IMR-90 (cell line): Measurements from ENCODE around the gene SHISAL1. TPM values are rescaled to one million over a fixed set of nuclear protein-coding genes. Genes with fewer than 3 reads are reported as not detected.

Experiments used
- ATAC-seq: fragments of 200-7000 bp; cut with Tn5 transposase; 2 replicates; pipeline ENCODE4 v1.9.1; 2020; ENCODE audit warnings: low read depth, mild to moderate bottlenecking, moderate library complexity
- BruUV-seq: library from RNA; stranded (reverse); fragments of 400-500 nt; replicated peaks from 2 replicates; lab custom pipeline; 2021; lab: Mats Ljungman, UMichigan
- CTCF ChIA-PET: fragments of 300-600 bp; formaldehyde crosslinking; extraction: SDS; loops from one replicate; lab custom pipeline; 2021; ENCODE audit warnings: antibody characterized with exemption; lab: Yijun Ruan, JAX
- POLR2A ChIA-PET: fragments of 300-600 bp; sonication (Branson Sonifier 250); formaldehyde crosslinking; loops from one replicate; lab custom pipeline; 2022; ENCODE audit warnings: antibody characterized with exemption; ENCODE audit not compliant: unreplicated experiment; lab: Charles Lee
- DNase-seq: peaks from one replicate; pipeline ENCODE4 v3.0.0; 2013
- H2AFZ ChIP-seq: replicated peaks from 2 replicates; pipeline ENCODE3; 2013; ENCODE audit warnings: low read length, mild to moderate bottlenecking; ENCODE audit not compliant: poor library complexity
- H2AK5ac ChIP-seq: 2 replicates; pipeline ENCODE4 v1.6.1; 2013; ENCODE audit warnings: low read depth, low read length, inconsistent platforms
- H2AK9ac ChIP-seq: replicated peaks from 2 replicates; pipeline ENCODE3; 2013; ENCODE audit warnings: mild to moderate bottlenecking, low read depth, low read length, moderate library complexity; ENCODE audit not compliant: poor library complexity
- H2BK120ac ChIP-seq: 2 replicates; pipeline ENCODE4 v1.6.1; 2013; ENCODE audit warnings: low read depth, low read length, inconsistent platforms
- H2BK15ac ChIP-seq: 3 replicates; pipeline ENCODE4 v1.6.1; 2013; ENCODE audit warnings: low read depth, low read length, inconsistent platforms
- H2BK20ac ChIP-seq: 2 replicates; pipeline ENCODE4 v1.6.1; 2013; ENCODE audit warnings: low read depth, mild to moderate bottlenecking, inconsistent platforms, low read length, moderate library complexity
- H2BK5ac ChIP-seq: 2 replicates; pipeline ENCODE4 v1.6.1; 2013; ENCODE audit warnings: mild to moderate bottlenecking, low read depth, low read length, inconsistent platforms; ENCODE audit not compliant: poor library complexity, severe bottlenecking
- H3K14ac ChIP-seq: replicated peaks from 2 replicates; pipeline ENCODE4 v1.6.1; 2013; ENCODE audit warnings: low read depth, low read length, inconsistent platforms
- H3K18ac ChIP-seq: 2 replicates; pipeline ENCODE4 v1.6.1; 2013; ENCODE audit warnings: low read depth, low read length, control low read depth
- H3K23ac ChIP-seq: 2 replicates; pipeline ENCODE4 v1.6.1; 2013; ENCODE audit warnings: low read depth, low read length, inconsistent platforms
- H3K27ac ChIP-seq: 2 replicates; pipeline ENCODE4 v1.5.1; 2013; ENCODE audit warnings: mild to moderate bottlenecking, control low read depth, low read length; ENCODE audit not compliant: insufficient read depth
- H3K27me3 ChIP-seq: 2 replicates; pipeline ENCODE4 v1.6.1; 2013; ENCODE audit warnings: low read length; ENCODE audit not compliant: control insufficient read depth, insufficient read depth
- H3K36me3 ChIP-seq: 2 replicates; pipeline ENCODE4 v1.6.1; 2013; ENCODE audit warnings: low read length, mixed read lengths; ENCODE audit not compliant: control insufficient read depth, insufficient read depth
- H3K4ac ChIP-seq: 2 replicates; pipeline ENCODE4 v1.6.1; 2013; ENCODE audit warnings: low read depth, low read length, inconsistent platforms
- H3K4me1 ChIP-seq: 2 replicates; pipeline ENCODE4 v1.6.1; 2013; ENCODE audit warnings: low read length, mixed read lengths; ENCODE audit not compliant: control insufficient read depth, insufficient read depth
- H3K4me2 ChIP-seq: 2 replicates; pipeline ENCODE4 v1.6.1; 2013; ENCODE audit warnings: low read depth, mild to moderate bottlenecking, control low read depth, low read length, moderate library complexity
- H3K4me3 ChIP-seq: 2 replicates; pipeline ENCODE4 v1.5.1; 2013; ENCODE audit warnings: low read depth, mild to moderate bottlenecking, control low read depth, low read length, moderate library complexity; ENCODE audit not compliant: insufficient read depth
- H3K56ac ChIP-seq: 2 replicates; pipeline ENCODE4 v1.6.1; 2013; ENCODE audit warnings: low read length, inconsistent platforms; ENCODE audit not compliant: insufficient read depth; ENCODE audit errors: extremely low read depth
- H3K79me1 ChIP-seq, 2 experiments: 2 replicates each; pipeline ENCODE4 v1.6.1; 2013; ENCODE audit warnings: low read length in 2 of 2, inconsistent platforms in 1 of 2, low read depth in 1 of 2
- H3K9ac ChIP-seq: 2 replicates; pipeline ENCODE4 v1.6.1; 2013; ENCODE audit warnings: low read depth, low read length, control low read depth
- H3K9me1 ChIP-seq: 2 replicates; pipeline ENCODE4 v1.6.1; 2013; ENCODE audit warnings: low read length, inconsistent platforms; ENCODE audit not compliant: insufficient read depth
- H3K9me3 ChIP-seq: 2 replicates; pipeline ENCODE4 v1.6.1; 2013; ENCODE audit warnings: low read length; ENCODE audit not compliant: control insufficient read depth, insufficient read depth
- H4K20me1 ChIP-seq: 2 replicates; pipeline ENCODE4 v1.6.1; 2013; ENCODE audit warnings: low read length, inconsistent platforms; ENCODE audit not compliant: insufficient read depth
- H4K5ac ChIP-seq: 2 replicates; pipeline ENCODE4 v1.6.1; 2013; ENCODE audit warnings: mild to moderate bottlenecking, low read depth, low read length, control low read depth
- H4K8ac ChIP-seq, 2 experiments: 2 replicates each; pipeline ENCODE4 v1.6.1; 2013; ENCODE audit warnings: low read depth in 2 of 2, low read length in 2 of 2, control low read depth in 1 of 2, inconsistent platforms in 1 of 2
- H4K91ac ChIP-seq: 2 replicates; pipeline ENCODE4 v1.6.1; 2013; ENCODE audit warnings: low read depth, low read length, inconsistent platforms; ENCODE audit not compliant: insufficient read depth
- CEBPB ChIP-seq: IDR thresholded peaks from 2 replicates; pipeline ENCODE4 v1.6.1; 2012; ENCODE audit warnings: low read depth, low read length, improper control_type of control experiment
- ELK1 ChIP-seq: fragments of 150-350 bp; IDR thresholded peaks from 2 replicates; pipeline ENCODE4 v1.6.1; 2016; ENCODE audit warnings: low read depth, mild to moderate bottlenecking, low read length, moderate library complexity, borderline replicate concordance
- WGBS, 2 experiments: methylation state at CpG; one replicate each; pipeline versions ENCODE4 v1.1.5 to v1.1.7; 2013; ENCODE audit warnings: missing lambda C conversion rate in 2 of 2; ENCODE audit not compliant: insufficient read length in 1 of 2; ENCODE audit errors: extremely low coverage in 2 of 2; 5-methylcytosine and 5-hydroxymethylcytosine counted together
- dilution Hi-C: fragments of 300-500 bp; cut with HindIII; formaldehyde crosslinking; loops from one replicate; pipeline ENCODE4 v1.14.3; 2018; ENCODE audit warnings: low sequenced_read_pairs; ENCODE audit not compliant: unreplicated experiment
- in situ Hi-C: fragments of 300-500 bp; cut with MboI; formaldehyde crosslinking; loops from 3 replicates; pipeline ENCODE4 v1.14.3; 2019; ENCODE audit warnings: low sequenced_read_pairs, inconsistent platforms, mixed read lengths
- intact Hi-C: fragments of 100-400 bp; cut with micrococcal nuclease; formaldehyde crosslinking; loops from 2 replicates; pipeline ENCODE4 v1.10.0; 2022
- polyA plus RNA-seq, 3 experiments: library from polyadenylated mRNA; depleted of rRNA; stranded (reverse); fragments of >200 nt; gene quantifications; 2 replicates each; pipeline ENCODE4 v1.2.3, GENCODE V29; 2012; ENCODE audit warnings: low replicate concordance in 1 of 3
- total RNA-seq: library from RNA; depleted of rRNA; stranded (reverse); fragments of >200 nt; gene quantifications from 2 replicates; pipeline ENCODE4 v1.2.3, GENCODE V29; 2012

The SHISAL1 gene
- total and polyA plus RNA-seq, 2 of the 4 experiments (the other 2 are of a cell fraction) = 1.0 to 1.4 TPM

- no CpG with 5 or more reads among the region's 8 CpGs for WGBS, 2 experiments
- no peak for DNase-seq
- Histone ChIP-seq H4K91ac (no peak overlapping the region), H2BK20ac (no peak overlapping the region), H3K4me2 (no peak overlapping the region), H3K4ac (no peak overlapping the region), H3K23ac (no peak overlapping the region), H4K8ac (no peak overlapping the region), H3K56ac (no peak overlapping the region), H2AK5ac (no peak overlapping the region), H3K27ac (no peak overlapping the region), H3K79me1 (no peaks in the 10 kb centered on the region), H3K14ac (no peak overlapping the region), H2AFZ (no peak overlapping the region), H3K9ac (no peak overlapping the region), H2BK15ac (no peak overlapping the region), H3K9me1 (no peaks in the 10 kb centered on the region), H4K5ac (no peak overlapping the region), H4K20me1 (no peaks in the 10 kb centered on the region), H2BK5ac (no peak overlapping the region), H3K18ac (no peak overlapping the region), H2BK120ac (no peak overlapping the region), H3K9me3 (peaks cover 11% of the 10 kb centered on the region), H3K36me3 (peaks cover 2% of the 10 kb centered on the region; the same call in 1 of the 2 replicates), H3K4me3 (no peak overlapping the region), H2AK9ac (no peak overlapping the region), H3K4me1 (no peaks in the 10 kb centered on the region), H3K27me3 (no peaks in the 10 kb centered on the region)
- dilution Hi-C loops (no loop called here), in situ Hi-C loops (no loop called here), intact Hi-C loops (no loop called here)
- CTCF ChIA-PET = no interaction called here
- no peak for ATAC-seq
- BruUV-seq = no TSS peak
- POLR2A ChIA-PET = no interaction called here
- TF ChIP-seq CEBPB (no peak), ELK1 (no peak)
Measured at GRCh38 chr22:44245867-44246266, 66.9 kb downstream of the SHISAL1 start.
